GM21526 (cell line): ENCODE measurements around the gene HIVEP3.

Experiments
- ATAC-seq: cut with Tn5 transposase; IDR thresholded peaks from one replicate; pipeline ENCODE4 v1.9.1; 2021; ENCODE audit warnings: moderate library complexity; ENCODE audit not compliant: unreplicated experiment, low FRiP score

Gene HIVEP3

GRCh38 chr1:41467673-41468072 is 451.0 kb downstream of the HIVEP3 start:
- ATAC-seq: no peak

- no peak for ATAC-seq
Measured at GRCh38 chr1:41466146-41466545, 452.6 kb downstream of the HIVEP3 start.

GRCh38 chr1:41465741-41466140 is 453.0 kb downstream of the HIVEP3 start:
- ATAC-seq: no peak

GRCh38 chr1:41464885-41465284 is 453.8 kb downstream of the HIVEP3 start:
- no peak for ATAC-seq

- no peak for ATAC-seq
Measured at GRCh38 chr1:41463516-41463915, 455.2 kb downstream of the HIVEP3 start.

GRCh38 chr1:41462680-41463004 is 456.1 kb downstream of the HIVEP3 start:
- no peak for ATAC-seq

GRCh38 chr1:41461790-41462679 is 456.7 kb downstream of the HIVEP3 start:
- ATAC-seq: no peak

- no peak for ATAC-seq
Measured at GRCh38 chr1:41456847-41457540, 461.7 kb downstream of the HIVEP3 start.
